ENCODE measurements around the gene SRL.

SRL gene

GRCh38 chr16:4142268-4142667 is 99.6 kb downstream of the SRL start:
- no peak overlapping the region for H3K27ac ChIP-seq (ENCODE audit: low read depth, low read length)
- no peak overlapping the region for H3K9ac ChIP-seq (ENCODE audit: low read length)
- H3K4me1 ChIP-seq (ENCODE audit: insufficient read depth, low read length): no peaks in the 10 kb centered on the region
- no peaks in the 10 kb centered on the region for H3K36me3 ChIP-seq (ENCODE audit: insufficient read depth, low read length)
- no peaks in the 10 kb centered on the region for H3K27me3 ChIP-seq (ENCODE audit: control insufficient read depth in 1 of 2, insufficient read depth in 2 of 2, low read length in 2 of 2)
- H3K9me3 ChIP-seq (ENCODE audit: low read length): no peaks in the 10 kb centered on the region
- no peak overlapping the region for H3K4me3 ChIP-seq (ENCODE audit: low read depth in 1 of 2, low read length in 2 of 2)

- H3K9me3 ChIP-seq (ENCODE audit: low read length): no peaks in the 10 kb centered on the region
Measured at GRCh38 chr16:4141604-4142003, 100.3 kb downstream of the SRL start.

DNA sequence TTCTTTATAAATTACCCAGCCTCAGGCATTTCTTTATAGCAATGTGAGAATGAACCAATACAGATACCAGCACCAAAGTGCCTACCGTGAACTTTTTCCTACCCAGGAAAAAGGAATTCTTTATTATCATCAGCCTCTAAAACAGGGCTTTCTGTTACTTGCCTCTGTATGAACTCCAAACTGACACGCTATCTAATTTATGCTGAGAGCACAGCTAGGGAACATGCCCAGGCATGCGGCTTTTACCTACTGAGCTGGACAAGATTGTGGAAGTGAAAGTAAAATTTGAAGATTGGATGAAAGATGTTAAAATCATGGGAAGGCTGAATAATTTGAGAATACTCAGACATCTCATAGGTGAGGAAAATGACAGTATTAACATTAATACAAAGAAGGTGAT is 101.2 kb downstream of the SRL start:
- Histone ChIP-seq H3K36me3 (ENCODE audit: insufficient read depth, low read length) (no peaks in the 10 kb centered on the region), H3K4me3 (ENCODE audit: low read depth in 1 of 2, low read length in 2 of 2) (no peak overlapping the region), H3K27ac (ENCODE audit: low read depth, low read length) (no peak overlapping the region), H3K9me3 (ENCODE audit: low read length) (no peaks in the 10 kb centered on the region), H3K9ac (ENCODE audit: low read length) (no peak overlapping the region), H3K27me3 (ENCODE audit: control insufficient read depth in 1 of 2, insufficient read depth in 2 of 2, low read length in 2 of 2) (no peaks in the 10 kb centered on the region), H3K4me1 (ENCODE audit: insufficient read depth, low read length) (no peaks in the 10 kb centered on the region)

More at GRCh38 chr16:4141604-4142003, 100.3 kb downstream of the SRL start:
- Histone ChIP-seq H3K36me3 (ENCODE audit: insufficient read depth, low read length) (no peaks in the 10 kb centered on the region), H3K4me1 (ENCODE audit: insufficient read depth, low read length) (no peaks in the 10 kb centered on the region), H3K4me3 (ENCODE audit: low read depth in 1 of 2, low read length in 2 of 2) (no peak overlapping the region), H3K9ac (ENCODE audit: low read length) (no peak overlapping the region), H3K27me3 (ENCODE audit: control insufficient read depth in 1 of 2, insufficient read depth in 2 of 2, low read length in 2 of 2) (no peaks in the 10 kb centered on the region), H3K27ac (ENCODE audit: low read depth, low read length) (no peak overlapping the region)

DNA sequence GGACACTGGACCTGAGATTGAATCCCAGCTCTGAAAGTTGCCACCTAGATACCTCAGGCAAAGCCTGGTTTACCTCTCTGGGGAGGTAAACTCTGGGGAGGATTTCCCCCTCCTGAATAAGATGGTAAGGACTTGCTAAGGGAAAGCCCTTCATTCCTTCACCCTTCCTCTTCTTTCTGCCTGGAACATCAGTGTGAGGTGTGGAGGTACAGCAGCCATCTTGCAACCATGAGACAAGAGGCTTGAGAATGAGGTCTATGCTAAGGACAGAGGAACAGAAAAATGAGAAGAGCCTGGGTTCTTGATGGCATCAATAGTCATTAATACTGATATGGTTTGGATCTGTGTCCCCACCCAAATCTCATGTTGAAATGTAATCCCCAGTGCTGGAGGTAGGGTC is 101.9 kb downstream of the SRL start:
- no peaks in the 10 kb centered on the region for H3K27me3 ChIP-seq (ENCODE audit: control insufficient read depth in 1 of 2, insufficient read depth in 2 of 2, low read length in 2 of 2)
- H3K36me3 ChIP-seq (ENCODE audit: insufficient read depth, low read length): no peaks in the 10 kb centered on the region
- H3K4me3 ChIP-seq (ENCODE audit: low read depth in 1 of 2, low read length in 2 of 2): no peak overlapping the region
- no peak overlapping the region for H3K27ac ChIP-seq (ENCODE audit: low read depth, low read length)
- no peak overlapping the region for H3K9ac ChIP-seq (ENCODE audit: low read length)
- no peaks in the 10 kb centered on the region for H3K9me3 ChIP-seq (ENCODE audit: low read length)
- H3K4me1 ChIP-seq (ENCODE audit: insufficient read depth, low read length): no peaks in the 10 kb centered on the region

Measured in muscle layer of colon (tissue), 2 donors.